Gastroesophageal sphincter (tissue), 4 donors: Measurements from ENCODE around the gene DNAH17. TPM values are rescaled to one million over a fixed set of nuclear protein-coding genes. Genes with fewer than 3 reads are reported as not detected.

Source experiments
- ATAC-seq: fragments of 150-250 bp; one replicate; pipeline ENCODE4 v1.9.1; 2016; ENCODE audit warnings: mild to moderate bottlenecking, moderate library complexity
- H3K27ac ChIP-seq, 4 donors: fragments of 200-600 bp; sonication (generic) in 3 of 4; 1 replicate in 3 of 4; 2 replicates in 1 of 4; pipeline ENCODE4 v1.5.1; 2016 to 2019
- H3K27me3 ChIP-seq: fragments of 200-600 bp; sonication (generic); one replicate; pipeline ENCODE4 v1.5.1; 2019
- H3K36me3 ChIP-seq, 2 donors: fragments of 200-600 bp; sonication (generic); one replicate each; pipeline ENCODE4 v1.5.1; 2019; ENCODE audit warnings: control low read depth in 1 of 2
- H3K4me1 ChIP-seq, 3 donors: fragments of 200-600 bp; sonication (generic); 1 replicate in 2 of 3; 2 replicates in 1 of 3; pipeline ENCODE4 v1.5.1; 2016 to 2019; ENCODE audit warnings: control low read depth in 2 of 3
- H3K4me3 ChIP-seq, 2 donors: fragments of 200-600 bp; sonication (generic); one replicate each; pipeline ENCODE4 v1.5.1; 2019; ENCODE audit warnings: mild to moderate bottlenecking in 1 of 2, moderate library complexity in 1 of 2
- H3K9me3 ChIP-seq, 3 donors: fragments of 200-600 bp; sonication (generic); one replicate each; pipeline ENCODE4 v1.5.1; 2017 to 2019; ENCODE audit warnings: control low read depth in 2 of 3
- EP300 ChIP-seq: sonication (generic); formaldehyde crosslinking; IDR thresholded peaks from one replicate; pipeline ENCODE4 v1.6.1; 2017; ENCODE audit warnings: antibody characterized with exemption, mild to moderate bottlenecking
- POLR2A ChIP-seq, 2 donors: fragments of 450-650 bp; IDR thresholded peaks; one replicate each; pipeline ENCODE4 v1.6.1; 2017; ENCODE audit warnings: antibody characterized with exemption in 2 of 2, mild to moderate bottlenecking in 2 of 2, moderate library complexity in 1 of 2
- POLR2AphosphoS5 ChIP-seq: sonication (generic); formaldehyde crosslinking; IDR thresholded peaks from one replicate; pipeline ENCODE4 v1.6.1; 2017; ENCODE audit warnings: antibody characterized with exemption
- WGBS, 2 donors: methylation state at CpG; one replicate each; pipeline ENCODE4 v1.1.5; 2018; ENCODE audit warnings: low coverage in 1 of 2; 5-methylcytosine and 5-hydroxymethylcytosine counted together
- total RNA-seq, 4 donors: library from RNA; depleted of rRNA; stranded (reverse); fragments of >200 nt; gene quantifications; one replicate each; pipeline ENCODE4 v1.1.0, GENCODE V29; 2016
- TF ChIP-seq, protein P1 (sequence below), 4 experiments: fragments of 200-600 bp in 2 of 4; fragments of 450-650 bp in 2 of 4; sonication (generic) in 1 of 4; IDR thresholded peaks; one replicate each; pipeline ENCODE4 v1.5.1; 2017 to 2019; ENCODE audit warnings: antibody characterized with exemption in 4 of 4, mild to moderate bottlenecking in 2 of 4, moderate library complexity in 2 of 4

Gene DNAH17
- total RNA-seq, 4 donors from 2014 or later = 0.15 TPM; not detected in 3

DNA sequence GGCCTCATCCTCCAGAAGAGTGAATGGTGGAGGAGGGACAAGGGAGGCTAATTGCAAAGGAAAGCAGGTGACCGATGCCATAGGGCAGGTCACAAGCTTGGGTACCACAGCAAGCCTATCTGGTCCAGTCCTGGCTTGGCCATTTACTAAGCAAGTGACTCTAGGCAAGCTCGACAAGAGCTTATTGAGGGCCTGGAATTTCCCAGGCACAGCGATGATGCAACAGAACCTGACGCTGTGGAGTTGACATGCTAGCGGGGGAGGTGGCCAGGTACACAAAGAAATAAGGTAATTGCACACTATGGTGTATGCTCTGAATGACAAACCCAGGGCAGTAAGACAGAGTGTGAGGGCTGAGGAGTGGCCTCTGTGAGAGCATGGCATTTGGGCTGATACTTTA is 100.2 kb downstream of the DNAH17 start:
- Histone ChIP-seq H3K4me1 (no peaks in the 10 kb centered on the region), H3K27me3 (peaks cover 21% of the 10 kb centered on the region), H3K27ac (no peak overlapping the region), H3K9me3 (no peaks in the 10 kb centered on the region), H3K4me3 (no peak overlapping the region), H3K36me3 (no peaks in the 10 kb centered on the region)
- TF ChIP-seq, protein P1, sequence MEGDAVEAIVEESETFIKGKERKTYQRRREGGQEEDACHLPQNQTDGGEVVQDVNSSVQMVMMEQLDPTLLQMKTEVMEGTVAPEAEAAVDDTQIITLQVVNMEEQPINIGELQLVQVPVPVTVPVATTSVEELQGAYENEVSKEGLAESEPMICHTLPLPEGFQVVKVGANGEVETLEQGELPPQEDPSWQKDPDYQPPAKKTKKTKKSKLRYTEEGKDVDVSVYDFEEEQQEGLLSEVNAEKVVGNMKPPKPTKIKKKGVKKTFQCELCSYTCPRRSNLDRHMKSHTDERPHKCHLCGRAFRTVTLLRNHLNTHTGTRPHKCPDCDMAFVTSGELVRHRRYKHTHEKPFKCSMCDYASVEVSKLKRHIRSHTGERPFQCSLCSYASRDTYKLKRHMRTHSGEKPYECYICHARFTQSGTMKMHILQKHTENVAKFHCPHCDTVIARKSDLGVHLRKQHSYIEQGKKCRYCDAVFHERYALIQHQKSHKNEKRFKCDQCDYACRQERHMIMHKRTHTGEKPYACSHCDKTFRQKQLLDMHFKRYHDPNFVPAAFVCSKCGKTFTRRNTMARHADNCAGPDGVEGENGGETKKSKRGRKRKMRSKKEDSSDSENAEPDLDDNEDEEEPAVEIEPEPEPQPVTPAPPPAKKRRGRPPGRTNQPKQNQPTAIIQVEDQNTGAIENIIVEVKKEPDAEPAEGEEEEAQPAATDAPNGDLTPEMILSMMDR (IDR thresholded peaks at IDR 0.05) = no peak
- no peak for TF ChIP-seq EP300
- no peak for TF ChIP-seq POLR2AphosphoS5
- no peak for TF ChIP-seq POLR2A (IDR thresholded peaks at IDR 0.05)
- 88 to 100% methylated on average over 1 of the region's 5 CpGs for WGBS, 2 donors
- ATAC-seq = no peak

DNA sequence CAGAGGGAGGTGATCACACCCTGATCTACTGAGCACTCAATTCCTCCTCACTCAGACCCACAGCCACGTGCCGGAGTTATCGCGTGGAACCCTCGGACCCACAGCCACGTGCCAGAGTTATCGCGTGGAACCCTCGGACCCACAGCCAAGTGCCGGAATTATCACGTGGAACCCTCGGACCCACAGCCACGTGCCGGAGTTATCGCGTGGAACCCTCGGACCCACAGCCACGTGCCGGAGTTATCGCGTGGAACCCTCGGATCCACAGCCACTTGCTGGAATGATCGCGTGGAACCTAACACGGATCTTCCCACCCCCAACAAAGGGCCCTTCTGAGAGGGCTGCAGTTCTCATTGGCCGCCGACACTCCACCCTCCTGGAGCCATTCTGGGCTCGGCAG is 101.0 kb downstream of the DNAH17 start:
- 60% methylated on average over 2 of the region's 28 CpGs; no CpG with 5 or more reads in 1 of the 2 donors for WGBS, 2 donors
- H3K4me1 ChIP-seq = no peaks in the 10 kb centered on the region
- TF ChIP-seq POLR2AphosphoS5 (no peak), EP300 (no peak), POLR2A (IDR thresholded peaks at IDR 0.05) (no peak)
- TF ChIP-seq, protein P1 (IDR thresholded peaks at IDR 0.05) = no peak
- H3K36me3 ChIP-seq = no peaks in the 10 kb centered on the region
- H3K4me3 ChIP-seq = no peak overlapping the region
- H3K9me3 ChIP-seq = no peaks in the 10 kb centered on the region
- no peak overlapping the region for H3K27ac ChIP-seq
- no peak for ATAC-seq
- H3K27me3 ChIP-seq = peaks cover 15% of the 10 kb centered on the region

DNA sequence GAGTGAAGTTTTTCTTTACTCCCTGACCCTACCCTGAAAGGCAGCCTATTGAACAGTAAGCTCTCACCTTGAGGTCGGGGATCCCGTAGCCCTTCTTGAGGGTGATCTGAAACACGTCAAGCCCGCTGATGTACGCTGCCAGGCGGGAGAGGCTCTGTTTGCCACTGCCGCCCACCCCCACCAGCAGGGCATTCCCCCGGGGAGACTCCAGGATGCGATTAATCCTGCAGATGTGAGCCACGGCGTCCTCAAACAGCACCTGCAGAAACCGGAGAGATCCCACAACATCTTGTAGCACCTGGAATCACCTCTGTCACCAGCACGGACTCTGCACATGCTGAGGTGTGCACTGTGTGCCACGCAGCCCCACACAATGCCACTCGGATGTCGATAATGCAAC is 102.0 kb downstream of the DNAH17 start:
- Histone ChIP-seq H3K27ac (no peak overlapping the region), H3K4me3 (no peak overlapping the region), H3K36me3 (no peaks in the 10 kb centered on the region), H3K27me3 (peaks cover 8% of the 10 kb centered on the region), H3K4me1 (no peaks in the 10 kb centered on the region), H3K9me3 (no peaks in the 10 kb centered on the region)
- WGBS, 2 donors = 82% methylated on average over 5 of the region's 16 CpGs; no CpG with 5 or more reads in 1 of the 2 donors
- TF ChIP-seq, protein P1 (IDR thresholded peaks at IDR 0.05) = no peak
- TF ChIP-seq EP300 (no peak), POLR2A (IDR thresholded peaks at IDR 0.05) (no peak), POLR2AphosphoS5 (no peak)
- ATAC-seq = no peak

DNA sequence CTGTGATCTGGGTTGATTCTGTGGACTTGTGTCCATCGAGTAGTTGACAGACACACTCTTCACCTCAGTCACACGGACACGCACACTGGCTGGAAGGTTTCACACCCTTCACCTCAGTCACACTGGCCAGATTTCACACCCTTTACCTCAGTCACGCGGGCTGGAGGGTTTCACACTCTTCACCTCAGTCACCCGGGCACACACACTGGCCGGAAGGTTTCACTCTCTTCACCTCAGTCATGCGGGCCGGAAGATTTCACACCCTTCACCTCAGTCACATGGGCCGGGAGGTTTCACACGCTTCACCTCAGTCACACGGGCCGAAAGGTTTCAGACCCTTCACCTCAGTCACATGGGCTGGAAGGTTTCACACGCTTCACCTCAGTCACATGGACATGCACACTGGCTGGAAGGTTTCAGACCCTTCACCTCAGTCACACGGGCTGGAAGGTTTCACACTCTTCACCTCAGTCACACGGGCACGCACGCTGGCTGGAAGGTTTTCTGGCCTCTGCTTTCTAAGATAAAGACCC is 102.5 kb downstream of the DNAH17 start:
- 67 to 79% methylated on average over 6 to 15 of the region's 18 CpGs for WGBS, 2 donors
- no peak overlapping the region for H3K27ac ChIP-seq
- H3K36me3 ChIP-seq = no peaks in the 10 kb centered on the region
- TF ChIP-seq, protein P1 (IDR thresholded peaks at IDR 0.05) = no peak
- no peak for TF ChIP-seq POLR2AphosphoS5
- TF ChIP-seq EP300 = no peak
- no peak for TF ChIP-seq POLR2A (IDR thresholded peaks at IDR 0.05)
- no peak for ATAC-seq
- H3K4me1 ChIP-seq = no peaks in the 10 kb centered on the region
- no peak overlapping the region for H3K4me3 ChIP-seq
- H3K9me3 ChIP-seq = no peaks in the 10 kb centered on the region
- peaks cover 8% of the 10 kb centered on the region for H3K27me3 ChIP-seq

DNA sequence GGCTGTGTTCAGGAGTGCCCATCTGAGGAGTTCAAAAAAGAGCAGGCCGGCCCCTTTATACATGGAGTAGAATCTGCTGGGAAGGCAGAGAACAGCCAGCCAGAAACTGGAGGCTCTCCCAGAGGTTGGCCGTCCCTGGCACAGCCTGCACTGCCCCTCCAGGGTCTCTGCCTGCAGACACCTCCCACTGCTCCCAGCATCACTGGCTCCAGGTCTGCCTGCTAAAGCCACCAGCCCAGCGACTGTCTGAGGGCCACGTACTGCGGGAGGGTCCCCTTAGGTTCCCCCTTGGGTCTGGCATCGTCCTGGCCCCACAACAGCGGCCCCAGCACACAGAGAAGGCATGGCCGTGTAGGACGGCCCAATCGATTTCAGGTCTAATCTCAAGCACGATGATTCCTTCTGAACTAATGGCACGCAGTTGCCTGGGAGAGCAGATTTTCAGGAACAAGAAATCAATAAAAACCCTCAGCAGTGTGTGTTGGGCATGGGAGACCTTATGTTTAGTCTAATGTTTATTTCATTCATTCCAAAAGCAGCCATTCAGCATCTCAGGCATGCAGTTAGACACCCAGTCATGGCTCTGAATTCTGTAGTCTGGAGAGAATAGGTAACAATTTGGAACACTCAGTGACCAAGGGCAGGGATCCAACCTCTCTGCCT is 103.1 kb downstream of the DNAH17 start:
- Histone ChIP-seq H3K27ac (no peak overlapping the region), H3K9me3 (no peaks in the 10 kb centered on the region), H3K4me1 (no peaks in the 10 kb centered on the region), H3K36me3 (no peaks in the 10 kb centered on the region), H3K4me3 (no peak overlapping the region), H3K27me3 (peaks cover 8% of the 10 kb centered on the region)
- ATAC-seq = no peak
- 76 to 100% methylated on average over 3 to 6 of the region's 12 CpGs for WGBS, 2 donors
- TF ChIP-seq POLR2A (IDR thresholded peaks at IDR 0.05) (no peak), EP300 (no peak), POLR2AphosphoS5 (no peak)
- TF ChIP-seq, protein P1 (IDR thresholded peaks at IDR 0.05) = no peak
